ENCODE measurements around the gene TACC2.

GRCh38 chr10:122257041-122257440, 268.1 kb downstream of the TACC2 start:
- TF ChIP-seq CTCF (IDR thresholded peaks at IDR 0.05): no peak
- no peak for TF ChIP-seq POLR2A (IDR thresholded peaks at IDR 0.05)
- TF ChIP-seq POLR2AphosphoS5 (IDR thresholded peaks at IDR 0.05): no peak

All from suprapubic skin (tissue), 4 donors.